GM19351 (cell line): ENCODE measurements around the gene ZNF462.

Source experiments
- ATAC-seq: cut with Tn5 transposase; IDR thresholded peaks from one replicate; pipeline ENCODE4 v1.9.1; 2021; ENCODE audit warnings: mild to moderate bottlenecking, moderate library complexity; ENCODE audit not compliant: unreplicated experiment

The ZNF462 gene

GRCh38 chr9:106956971-106957370 lies 94.0 kb downstream of the ZNF462 start:
- ATAC-seq: no peak

- no peak for ATAC-seq
Observed at GRCh38 chr9:106958955-106959657, 96.1 kb downstream of the ZNF462 start.

GRCh38 chr9:106960258-106960657 lies 97.3 kb downstream of the ZNF462 start:
- no peak for ATAC-seq

- ATAC-seq: no peak
Observed at GRCh38 chr9:106961623-106962022, 98.7 kb downstream of the ZNF462 start.

- ATAC-seq: no peak
Observed at GRCh38 chr9:106962122-106962521, 99.2 kb downstream of the ZNF462 start.

GRCh38 chr9:106962615-106963363 lies 99.8 kb downstream of the ZNF462 start:
- no peak for ATAC-seq

- no peak for ATAC-seq
Observed at GRCh38 chr9:106963684-106964083, 100.7 kb downstream of the ZNF462 start.

- peak; percentile 81 for ATAC-seq
Observed at GRCh38 chr9:106964329-106964728, 101.4 kb downstream of the ZNF462 start.

GRCh38 chr9:106964822-106965525 lies 102.0 kb downstream of the ZNF462 start:
- ATAC-seq: no peak

- no peak for ATAC-seq
Observed at GRCh38 chr9:106966481-106966880, 103.5 kb downstream of the ZNF462 start.

GRCh38 chr9:106969696-106970095 lies 106.7 kb downstream of the ZNF462 start:
- no peak for ATAC-seq

GRCh38 chr9:106970219-106970975 lies 107.4 kb downstream of the ZNF462 start:
- no peak for ATAC-seq

- no peak for ATAC-seq
Observed at GRCh38 chr9:106970976-106971457, 108.1 kb downstream of the ZNF462 start.

- no peak for ATAC-seq
Observed at GRCh38 chr9:106972082-106972481, 109.1 kb downstream of the ZNF462 start.

- no peak for ATAC-seq
Observed at GRCh38 chr9:106974341-106974740, 111.4 kb downstream of the ZNF462 start.

GRCh38 chr9:106976772-106977171 lies 113.8 kb downstream of the ZNF462 start:
- ATAC-seq: no peak

- ATAC-seq: peak; percentile 33
Observed at GRCh38 chr9:106980551-106981101, 117.7 kb downstream of the ZNF462 start.

- ATAC-seq: peak; percentile 74
Observed at GRCh38 chr9:106981396-106982287, 118.7 kb downstream of the ZNF462 start.

- ATAC-seq: no peak
Observed at GRCh38 chr9:106982636-106983035, 119.7 kb downstream of the ZNF462 start.

GRCh38 chr9:106983346-106983745 lies 120.4 kb downstream of the ZNF462 start:
- no peak for ATAC-seq
